Hepatocyte (in vitro differentiated cells): ENCODE measurements around the gene NFIX. TPM values are rescaled to one million over a fixed set of nuclear protein-coding genes. Genes with fewer than 3 reads are reported as not detected.

Experiments
- DNase-seq: peaks from one replicate; pipeline ENCODE4 v3.0.0-alpha.2; 2016; ENCODE audit warnings: low spot score
- H2AFZ ChIP-seq: fragments of 200-600 bp; sonication (generic); 2 replicates; pipeline ENCODE4 v1.6.0; 2016; ENCODE audit warnings: antibody characterized with exemption, mild to moderate bottlenecking
- H3K27ac ChIP-seq: fragments of 200-600 bp; sonication (generic); 2 replicates; pipeline ENCODE4 v1.5.1; 2016; ENCODE audit warnings: mild to moderate bottlenecking
- H3K27me3 ChIP-seq: fragments of 200-600 bp; sonication (generic); 2 replicates; pipeline ENCODE4 v1.6.1; 2016
- H3K36me3 ChIP-seq: fragments of 200-600 bp; sonication (generic); replicated peaks from 2 replicates; pipeline ENCODE4 v1.5.1; 2016; ENCODE audit warnings: low read depth; ENCODE audit not compliant: insufficient read depth
- H3K4me1 ChIP-seq: fragments of 200-600 bp; sonication (generic); 2 replicates; pipeline ENCODE4 v1.5.1; 2016; ENCODE audit warnings: mild to moderate bottlenecking, moderate library complexity; ENCODE audit not compliant: insufficient read depth
- H3K4me2 ChIP-seq: fragments of 200-600 bp; sonication (generic); 2 replicates; pipeline ENCODE4 v1.6.0; 2016
- H3K4me3 ChIP-seq: fragments of 200-600 bp; sonication (generic); 2 replicates; pipeline ENCODE4 v1.5.1; 2016; ENCODE audit warnings: mild to moderate bottlenecking
- H3K79me2 ChIP-seq: fragments of 200-600 bp; sonication (generic); 2 replicates; pipeline ENCODE4 v1.6.0; 2017; ENCODE audit warnings: mild to moderate bottlenecking
- H3K9me2 ChIP-seq: fragments of 200-600 bp; sonication (generic); replicated peaks from 2 replicates; pipeline ENCODE4 v1.6.0; 2017; ENCODE audit warnings: mild to moderate bottlenecking; ENCODE audit not compliant: insufficient read depth
- H3K9me3 ChIP-seq: fragments of 200-600 bp; sonication (generic); 2 replicates; pipeline ENCODE4 v1.5.1; 2016; ENCODE audit warnings: low read depth, mild to moderate bottlenecking
- H4K20me1 ChIP-seq: fragments of 200-600 bp; sonication (generic); 2 replicates; pipeline ENCODE4 v1.6.0; 2016; ENCODE audit warnings: mild to moderate bottlenecking; ENCODE audit not compliant: insufficient read depth, poor library complexity, severe bottlenecking
- EZH2 ChIP-seq: fragments of 200-600 bp; sonication (generic); IDR thresholded peaks from 2 replicates; pipeline ENCODE4 v1.6.1; 2016; ENCODE audit warnings: antibody characterized with exemption, mild to moderate bottlenecking, borderline replicate concordance
- EZH2phosphoT487 ChIP-seq: fragments of 200-600 bp; sonication (generic); IDR thresholded peaks from one replicate; pipeline ENCODE4 v1.6.1; 2018; ENCODE audit warnings: antibody characterized with exemption, mild to moderate bottlenecking, low read depth, moderate library complexity; ENCODE audit not compliant: unreplicated experiment, severe bottlenecking
- WGBS: methylation state at CpG from one replicate; pipeline ENCODE4 v1.1.6; 2016; ENCODE audit warnings: low lambda C conversion rate; ENCODE audit errors: missing lambda C conversion rate; 5-methylcytosine and 5-hydroxymethylcytosine counted together
- polyA plus RNA-seq: library from polyadenylated mRNA; unstranded; fragments of >200 nt; fragmentation: Nextera tagmentation; extraction: Ambion mirVana; gene quantifications from 2 replicates; pipeline ENCODE4 v1.2.1, GENCODE V29; 2016
- total RNA-seq: library from RNA; depleted of rRNA; stranded (reverse); fragments of >200 nt; gene quantifications from 2 replicates; pipeline ENCODE4 v1.2.3, GENCODE V29; 2014
- TF ChIP-seq, protein P1 (sequence below): fragments of 200-600 bp; sonication (generic); IDR thresholded peaks from 2 replicates; pipeline ENCODE4 v1.5.1; 2016; ENCODE audit warnings: antibody characterized with exemption, mild to moderate bottlenecking; ENCODE audit not compliant: poor library complexity

Gene NFIX
- total and polyA plus RNA-seq, 2 experiments from 2014 or later, result 10.2 to 12.8 TPM

DNA sequence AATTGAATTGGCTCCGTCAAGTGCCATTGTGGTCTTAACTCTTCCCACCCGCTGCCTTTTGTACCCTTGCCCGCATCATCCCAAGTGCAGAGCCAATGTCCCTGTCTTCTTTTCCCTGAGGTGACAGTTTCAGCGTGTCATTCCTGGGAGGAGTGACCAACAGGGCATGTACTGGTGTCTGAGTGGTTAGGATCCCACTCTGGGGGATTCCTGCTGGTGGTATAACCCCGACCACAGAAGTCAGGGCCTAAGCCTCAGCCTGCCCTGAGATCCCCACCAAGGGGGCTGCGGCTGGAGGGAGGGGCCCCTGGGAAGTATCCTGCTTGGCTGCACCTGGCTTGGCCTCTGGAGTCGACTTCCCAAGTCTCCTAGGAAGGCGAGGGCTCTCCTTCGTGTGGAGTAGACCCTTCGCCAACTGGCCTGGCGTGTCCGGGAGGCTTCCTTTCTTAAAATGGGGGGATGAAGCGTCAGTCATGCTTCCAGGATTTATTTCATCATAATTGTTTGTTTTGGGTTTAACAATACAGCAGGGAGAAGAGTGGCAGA is 40.6 kb downstream of the NFIX start:
- H3K27ac ChIP-seq, result no peak overlapping the region
- no peak for DNase-seq
- no peaks in the 10 kb centered on the region for H3K9me3 ChIP-seq
- H2AFZ ChIP-seq, result no peak overlapping the region
- no peaks in the 10 kb centered on the region for H3K9me2 ChIP-seq
- 90% methylated on average over 13 of the region's 13 CpGs for WGBS
- H3K4me1 ChIP-seq, result peaks cover 29% of the 10 kb centered on the region
- H4K20me1 ChIP-seq, result peaks cover 12% of the 10 kb centered on the region
- peaks cover 23% of the 10 kb centered on the region for H3K27me3 ChIP-seq
- TF ChIP-seq, protein P1, sequence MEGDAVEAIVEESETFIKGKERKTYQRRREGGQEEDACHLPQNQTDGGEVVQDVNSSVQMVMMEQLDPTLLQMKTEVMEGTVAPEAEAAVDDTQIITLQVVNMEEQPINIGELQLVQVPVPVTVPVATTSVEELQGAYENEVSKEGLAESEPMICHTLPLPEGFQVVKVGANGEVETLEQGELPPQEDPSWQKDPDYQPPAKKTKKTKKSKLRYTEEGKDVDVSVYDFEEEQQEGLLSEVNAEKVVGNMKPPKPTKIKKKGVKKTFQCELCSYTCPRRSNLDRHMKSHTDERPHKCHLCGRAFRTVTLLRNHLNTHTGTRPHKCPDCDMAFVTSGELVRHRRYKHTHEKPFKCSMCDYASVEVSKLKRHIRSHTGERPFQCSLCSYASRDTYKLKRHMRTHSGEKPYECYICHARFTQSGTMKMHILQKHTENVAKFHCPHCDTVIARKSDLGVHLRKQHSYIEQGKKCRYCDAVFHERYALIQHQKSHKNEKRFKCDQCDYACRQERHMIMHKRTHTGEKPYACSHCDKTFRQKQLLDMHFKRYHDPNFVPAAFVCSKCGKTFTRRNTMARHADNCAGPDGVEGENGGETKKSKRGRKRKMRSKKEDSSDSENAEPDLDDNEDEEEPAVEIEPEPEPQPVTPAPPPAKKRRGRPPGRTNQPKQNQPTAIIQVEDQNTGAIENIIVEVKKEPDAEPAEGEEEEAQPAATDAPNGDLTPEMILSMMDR, result no peak
- TF ChIP-seq EZH2phosphoT487 (no peak), EZH2 (no peak)
- H3K4me3 ChIP-seq, result no peak overlapping the region
- H3K79me2 ChIP-seq, result peaks cover 6% of the 10 kb centered on the region
- no peaks in the 10 kb centered on the region for H3K36me3 ChIP-seq
- H3K4me2 ChIP-seq, result no peak overlapping the region

DNA sequence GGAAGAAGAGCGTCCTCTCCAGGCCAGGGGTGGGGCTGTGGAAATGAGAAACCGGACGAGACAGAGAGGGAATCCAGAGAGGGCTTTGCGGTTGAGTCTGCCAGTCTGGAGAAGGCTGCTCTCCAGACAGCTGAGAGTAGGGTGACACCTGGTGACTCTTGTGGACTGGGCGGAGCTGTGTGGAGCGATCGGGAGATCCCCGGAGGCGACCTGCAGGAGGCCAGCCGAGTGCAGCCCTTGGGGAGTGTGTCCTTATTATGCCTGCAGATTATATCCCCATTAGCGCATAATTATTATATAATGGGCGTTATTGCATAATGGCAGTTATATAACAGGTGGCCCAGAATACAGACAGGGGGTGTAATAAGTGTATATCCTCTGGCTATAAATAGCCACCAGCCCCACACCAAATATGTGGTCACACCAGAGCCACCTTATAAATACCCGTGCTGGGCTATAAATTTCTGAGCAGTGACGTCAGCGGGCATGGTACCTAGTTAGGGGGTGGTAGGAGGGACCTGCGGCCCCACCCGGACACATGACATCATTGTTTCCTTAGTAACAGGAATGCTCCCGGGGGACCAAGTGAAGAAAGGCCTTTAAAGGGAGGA is 41.2 kb downstream of the NFIX start:
- Histone ChIP-seq H3K4me1 (peaks cover 29% of the 10 kb centered on the region), H3K4me2 (no peak overlapping the region), H3K27me3 (peaks cover 17% of the 10 kb centered on the region), H3K79me2 (peaks cover 6% of the 10 kb centered on the region), H4K20me1 (peaks cover 7% of the 10 kb centered on the region), H3K36me3 (no peaks in the 10 kb centered on the region), H2AFZ (no peak overlapping the region), H3K4me3 (no peak overlapping the region), H3K27ac (no peak overlapping the region), H3K9me2 (no peaks in the 10 kb centered on the region), H3K9me3 (no peaks in the 10 kb centered on the region)
- TF ChIP-seq EZH2phosphoT487, result no peak
- TF ChIP-seq EZH2, result no peak
- TF ChIP-seq, protein P1, result peak; percentile 19
- peak; percentile 68 for DNase-seq
- WGBS, result 53% methylated on average over 18 of the region's 18 CpGs

DNA sequence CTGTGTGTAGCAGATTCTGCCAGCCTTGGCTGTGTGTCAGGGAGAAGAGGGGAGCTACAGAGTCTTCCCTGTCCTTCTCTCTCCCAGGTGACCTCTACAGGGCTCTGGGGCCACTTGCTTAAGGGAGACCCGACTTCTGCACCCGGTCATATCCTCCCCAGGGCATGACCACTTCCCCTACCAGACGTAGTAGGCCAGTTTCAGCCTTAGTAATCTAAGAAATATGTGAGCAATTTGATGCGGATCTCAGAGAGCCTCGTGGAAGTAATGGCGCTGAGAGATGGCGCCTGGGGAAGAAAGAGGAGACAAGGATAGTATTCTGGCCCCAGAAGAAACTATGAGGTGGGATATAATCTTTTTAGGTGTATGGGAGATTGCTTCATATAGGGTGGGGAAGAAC is 41.9 kb downstream of the NFIX start:
- Histone ChIP-seq H3K4me1 (peaks cover 29% of the 10 kb centered on the region), H3K4me2 (no peak overlapping the region), H3K36me3 (no peaks in the 10 kb centered on the region), H3K4me3 (no peak overlapping the region), H3K9me2 (no peaks in the 10 kb centered on the region), H2AFZ (no peak overlapping the region), H3K9me3 (no peaks in the 10 kb centered on the region), H3K27me3 (peaks cover 16% of the 10 kb centered on the region), H3K79me2 (peaks cover 6% of the 10 kb centered on the region), H4K20me1 (peaks cover 5% of the 10 kb centered on the region), H3K27ac (no peak overlapping the region)
- no peak for DNase-seq
- no peak for TF ChIP-seq EZH2phosphoT487
- TF ChIP-seq EZH2, result no peak
- TF ChIP-seq, protein P1, result no peak
- 52% methylated on average over 7 of the region's 7 CpGs for WGBS
